ENCODE data around the gene SAP30. TPM values are rescaled to one million over a fixed set of nuclear protein-coding genes. Genes with fewer than 3 reads are reported as not detected.

SAP30 gene
- total RNA-seq, 1 experiment from 2014 or later = 20.0 TPM

DNA sequence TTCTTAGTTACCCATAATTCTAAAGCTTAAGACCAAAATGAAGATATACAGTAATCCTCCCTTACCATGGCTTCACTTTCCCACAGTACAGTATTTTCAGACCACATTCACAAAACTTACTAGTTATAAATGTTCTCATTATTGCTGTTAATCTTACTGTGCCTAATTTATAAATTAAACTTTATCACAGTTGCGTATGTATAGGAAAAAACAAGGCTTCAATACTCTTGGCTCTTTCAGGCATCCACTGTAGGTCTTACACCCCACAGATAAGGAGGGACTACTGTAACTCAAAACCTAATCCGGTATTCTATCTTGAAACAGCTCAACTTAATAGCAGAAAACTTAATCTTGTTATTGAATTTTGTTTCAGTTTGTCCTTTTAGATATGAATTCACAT, 40.2 kb upstream of the SAP30 start:
- Mint-ChIP-seq H3K9me3 (no peaks in the 10 kb centered on the region), H3K27me3 (ENCODE audit: low read depth) (no peaks in the 10 kb centered on the region), H3K36me3 (peaks cover 58% of the 10 kb centered on the region), H3K27ac (no peak overlapping the region), H3K4me1 (peaks cover 18% of the 10 kb centered on the region), H3K4me3 (no peak overlapping the region)
- ChIA-PET POLR2A (interaction anchor here (1.2 to 1.4 kb wide), 2 partner anchors 39 to 40 kb away, joined by 4 read pairs; partner anchors contain the start of gene SAP30), CTCF (interaction anchor here (1.5 to 2.3 kb wide), 2 partner anchors 23 to 29 kb away, joined by 3 to 8 read pairs; no protein-coding TSS in a partner anchor)
- no peak for ATAC-seq
- TF ChIP-seq FOXJ3 (CRISPR knock-in tag; IDR thresholded peaks at IDR 0.05; ENCODE audit: borderline replicate concordance) = no peak
- TF ChIP-seq ZNF532 (CRISPR knock-in tag; IDR thresholded peaks at IDR 0.05; ENCODE audit: borderline replicate concordance) = 0 out of 2 replicates have a peak, but pooled peaks have one; percentile 9
- DNase-seq (ENCODE audit: low spot score) = no peak

GRCh38 chr4:173332021-173332487, 38.7 kb upstream of the SAP30 start:
- no peak for DNase-seq (ENCODE audit: low spot score)
- peak overlapping the region; percentile 97 for H3K4me3 Mint-ChIP-seq
- H3K27ac Mint-ChIP-seq = peak overlapping the region; percentile 51
- peaks cover 29% of the 10 kb centered on the region for H3K4me1 Mint-ChIP-seq
- no peaks in the 10 kb centered on the region for H3K9me3 Mint-ChIP-seq
- peaks cover 57% of the 10 kb centered on the region for H3K36me3 Mint-ChIP-seq
- no peak for ATAC-seq
- CTCF ChIA-PET = interaction anchor here (0.6 to 2.3 kb wide), 2 partner anchors 30 to 319 kb away, joined by 5 to 8 read pairs; no protein-coding TSS in a partner anchor
- no peaks in the 10 kb centered on the region for H3K27me3 Mint-ChIP-seq (ENCODE audit: low read depth)
- TF ChIP-seq, protein P1, sequence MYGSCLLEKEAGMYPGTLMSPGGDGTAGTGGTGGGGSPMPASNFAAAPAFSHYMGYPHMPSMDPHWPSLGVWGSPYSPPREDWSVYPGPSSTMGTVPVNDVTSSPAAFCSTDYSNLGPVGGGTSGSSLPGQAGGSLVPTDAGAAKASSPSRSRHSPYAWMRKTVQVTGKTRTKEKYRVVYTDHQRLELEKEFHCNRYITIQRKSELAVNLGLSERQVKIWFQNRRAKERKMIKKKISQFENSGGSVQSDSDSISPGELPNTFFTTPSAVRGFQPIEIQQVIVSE (CRISPR knock-in tag; IDR thresholded peaks at IDR 0.05; ENCODE audit: borderline replicate concordance) = no peak
- TF ChIP-seq RORB (CRISPR knock-in tag; IDR thresholded peaks at IDR 0.05) (no peak), MYBL2 (CRISPR knock-in tag; IDR thresholded peaks at IDR 0.05) (no peak), NFE2L1 (CRISPR knock-in tag; IDR thresholded peaks at IDR 0.05) (no peak), HMGXB4 (CRISPR knock-in tag; IDR thresholded peaks at IDR 0.05) (no peak), RELA (CRISPR knock-in tag; IDR thresholded peaks at IDR 0.05; ENCODE audit: borderline replicate concordance) (no peak), IRF2 (CRISPR knock-in tag; IDR thresholded peaks at IDR 0.05; ENCODE audit: borderline replicate concordance, low read depth) (no peak), USF2 (CRISPR knock-in tag; IDR thresholded peaks at IDR 0.05) (no peak), IRF1 (CRISPR knock-in tag; IDR thresholded peaks at IDR 0.05) (no peak), ZNF232 (CRISPR knock-in tag; IDR thresholded peaks at IDR 0.05) (no peak), ATF1 (CRISPR knock-in tag; IDR thresholded peaks at IDR 0.05) (no peak), ESRRA (CRISPR knock-in tag; IDR thresholded peaks at IDR 0.05; ENCODE audit: borderline replicate concordance) (no peak)
- TF ChIP-seq, protein P2, sequence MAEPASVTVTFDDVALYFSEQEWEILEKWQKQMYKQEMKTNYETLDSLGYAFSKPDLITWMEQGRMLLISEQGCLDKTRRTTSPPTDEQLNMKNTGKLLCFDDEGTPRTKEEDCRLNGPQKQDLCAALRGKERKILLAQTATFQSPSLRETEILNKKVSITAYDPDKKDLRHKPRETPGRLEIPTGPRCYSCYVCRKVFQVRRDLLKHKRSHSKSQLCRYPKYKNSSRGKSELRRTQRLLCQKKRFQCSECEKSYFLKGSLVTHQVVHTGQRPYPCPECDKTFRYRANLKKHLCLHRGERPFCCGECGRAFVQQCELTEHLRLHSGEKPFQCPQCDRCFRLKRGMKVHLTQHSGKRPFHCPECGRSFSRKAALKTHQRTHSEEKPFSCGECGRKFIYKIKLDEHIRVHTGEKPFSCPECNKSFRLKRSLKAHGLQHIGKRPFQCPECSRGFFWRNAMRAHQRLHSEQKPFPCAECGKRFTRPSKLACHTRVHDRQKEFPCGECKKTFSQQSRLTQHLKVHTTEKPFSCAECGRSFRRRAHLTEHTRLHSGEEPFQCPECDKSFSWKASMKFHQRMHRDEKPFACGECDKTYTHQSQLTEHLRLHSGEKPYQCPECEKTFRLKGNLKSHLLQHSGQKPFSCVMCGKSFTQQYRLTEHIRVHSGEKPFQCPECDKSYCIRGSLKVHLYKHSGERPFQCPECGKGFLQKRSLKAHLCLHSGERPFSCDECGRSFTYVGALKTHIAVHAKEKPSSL (CRISPR knock-in tag; conservative IDR thresholded peaks at IDR 0.05) = no peak
- TF ChIP-seq, protein P3, sequence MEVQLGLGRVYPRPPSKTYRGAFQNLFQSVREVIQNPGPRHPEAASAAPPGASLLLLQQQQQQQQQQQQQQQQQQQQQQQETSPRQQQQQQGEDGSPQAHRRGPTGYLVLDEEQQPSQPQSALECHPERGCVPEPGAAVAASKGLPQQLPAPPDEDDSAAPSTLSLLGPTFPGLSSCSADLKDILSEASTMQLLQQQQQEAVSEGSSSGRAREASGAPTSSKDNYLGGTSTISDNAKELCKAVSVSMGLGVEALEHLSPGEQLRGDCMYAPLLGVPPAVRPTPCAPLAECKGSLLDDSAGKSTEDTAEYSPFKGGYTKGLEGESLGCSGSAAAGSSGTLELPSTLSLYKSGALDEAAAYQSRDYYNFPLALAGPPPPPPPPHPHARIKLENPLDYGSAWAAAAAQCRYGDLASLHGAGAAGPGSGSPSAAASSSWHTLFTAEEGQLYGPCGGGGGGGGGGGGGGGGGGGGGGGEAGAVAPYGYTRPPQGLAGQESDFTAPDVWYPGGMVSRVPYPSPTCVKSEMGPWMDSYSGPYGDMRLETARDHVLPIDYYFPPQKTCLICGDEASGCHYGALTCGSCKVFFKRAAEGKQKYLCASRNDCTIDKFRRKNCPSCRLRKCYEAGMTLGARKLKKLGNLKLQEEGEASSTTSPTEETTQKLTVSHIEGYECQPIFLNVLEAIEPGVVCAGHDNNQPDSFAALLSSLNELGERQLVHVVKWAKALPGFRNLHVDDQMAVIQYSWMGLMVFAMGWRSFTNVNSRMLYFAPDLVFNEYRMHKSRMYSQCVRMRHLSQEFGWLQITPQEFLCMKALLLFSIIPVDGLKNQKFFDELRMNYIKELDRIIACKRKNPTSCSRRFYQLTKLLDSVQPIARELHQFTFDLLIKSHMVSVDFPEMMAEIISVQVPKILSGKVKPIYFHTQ (CRISPR knock-in tag; IDR thresholded peaks at IDR 0.05) = no peak
- TF ChIP-seq, protein P4, sequence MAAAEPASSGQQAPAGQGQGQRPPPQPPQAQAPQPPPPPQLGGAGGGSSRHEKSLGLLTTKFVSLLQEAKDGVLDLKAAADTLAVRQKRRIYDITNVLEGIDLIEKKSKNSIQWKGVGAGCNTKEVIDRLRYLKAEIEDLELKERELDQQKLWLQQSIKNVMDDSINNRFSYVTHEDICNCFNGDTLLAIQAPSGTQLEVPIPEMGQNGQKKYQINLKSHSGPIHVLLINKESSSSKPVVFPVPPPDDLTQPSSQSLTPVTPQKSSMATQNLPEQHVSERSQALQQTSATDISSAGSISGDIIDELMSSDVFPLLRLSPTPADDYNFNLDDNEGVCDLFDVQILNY (CRISPR knock-in tag; IDR thresholded peaks at IDR 0.05) = no peak
- POLR2A ChIA-PET = no interaction called here
